Epidermal melanocyte (primary cell): ENCODE data around the gene ELL.

Source experiments
- DNase-seq: peaks from one replicate; pipeline ENCODE4 v3.0.0; 2011; ENCODE audit warnings: low spot score; ENCODE audit not compliant: insufficient read length

ELL gene

DNA sequence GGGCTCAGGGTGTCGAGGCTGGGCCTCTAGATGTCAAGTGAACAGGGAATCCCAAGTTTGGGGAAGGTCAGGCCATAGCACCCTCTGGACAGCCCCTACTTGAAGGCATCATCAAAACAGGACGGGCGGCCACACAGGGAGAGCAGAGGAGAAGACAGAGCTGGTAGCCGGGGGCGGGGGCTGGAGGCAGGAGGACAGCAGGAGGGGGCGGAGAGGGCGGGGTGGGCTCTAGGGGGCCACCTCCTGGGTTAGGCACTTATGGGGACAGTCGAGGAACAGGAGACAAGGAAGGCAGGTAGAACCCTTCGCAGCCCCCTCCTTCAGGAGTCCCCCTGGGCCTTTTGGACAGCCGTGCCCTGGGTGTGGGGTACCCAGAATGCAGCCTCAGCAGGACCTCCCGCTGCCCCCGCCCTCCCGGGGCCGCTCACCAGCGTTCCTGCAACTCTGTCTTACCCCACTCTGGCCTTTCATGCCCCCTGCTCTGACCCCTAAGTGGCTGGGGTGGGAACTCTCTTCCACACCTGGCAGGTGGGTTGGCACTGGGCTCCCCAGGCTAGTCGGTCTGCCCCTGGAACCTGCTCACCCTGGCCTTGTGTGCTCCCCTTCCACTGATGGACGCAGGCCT is 96.9 kb downstream of the ELL start:
- DNase-seq: no peak

DNA sequence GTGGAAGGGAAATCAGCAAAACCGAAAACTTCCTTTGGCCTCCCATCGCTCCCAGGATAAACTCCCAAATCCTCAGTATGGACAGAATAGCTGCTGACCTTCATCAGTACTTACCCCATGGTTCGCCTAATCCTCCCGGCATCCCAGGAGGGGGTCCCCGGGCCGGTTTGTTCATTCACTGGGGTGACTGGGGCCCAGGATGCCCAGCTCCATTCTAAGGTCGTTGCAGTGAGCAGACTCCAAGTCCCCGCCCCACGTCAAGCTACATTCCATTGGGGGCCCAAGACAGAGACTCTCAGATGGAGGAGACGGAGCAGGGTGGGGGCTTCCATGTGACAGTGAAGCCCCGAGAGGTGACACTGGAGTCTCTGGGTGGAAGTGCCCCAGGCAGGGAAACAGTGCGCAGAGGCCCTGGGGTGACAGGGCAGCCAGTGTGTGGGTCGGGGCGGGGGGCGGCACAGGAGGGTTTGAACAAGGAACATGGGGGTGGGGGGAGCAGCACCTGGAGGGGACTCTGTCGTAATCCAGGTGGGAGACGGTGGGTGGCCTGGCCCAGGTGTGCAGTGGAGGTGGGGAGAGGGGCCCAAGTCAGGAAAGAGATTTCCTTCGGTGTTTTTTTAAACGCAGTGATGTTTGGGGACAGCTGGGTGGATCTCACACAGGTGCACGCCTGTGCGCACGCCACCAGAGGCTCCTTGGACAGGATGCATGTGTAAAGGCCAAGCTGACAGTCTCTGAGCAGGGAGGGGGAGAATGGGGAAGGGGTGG is 97.6 kb downstream of the ELL start:
- DNase-seq: no peak

- DNase-seq: no peak
Observed at GRCh38 chr19:18423258-18424020, 98.4 kb downstream of the ELL start.

DNA sequence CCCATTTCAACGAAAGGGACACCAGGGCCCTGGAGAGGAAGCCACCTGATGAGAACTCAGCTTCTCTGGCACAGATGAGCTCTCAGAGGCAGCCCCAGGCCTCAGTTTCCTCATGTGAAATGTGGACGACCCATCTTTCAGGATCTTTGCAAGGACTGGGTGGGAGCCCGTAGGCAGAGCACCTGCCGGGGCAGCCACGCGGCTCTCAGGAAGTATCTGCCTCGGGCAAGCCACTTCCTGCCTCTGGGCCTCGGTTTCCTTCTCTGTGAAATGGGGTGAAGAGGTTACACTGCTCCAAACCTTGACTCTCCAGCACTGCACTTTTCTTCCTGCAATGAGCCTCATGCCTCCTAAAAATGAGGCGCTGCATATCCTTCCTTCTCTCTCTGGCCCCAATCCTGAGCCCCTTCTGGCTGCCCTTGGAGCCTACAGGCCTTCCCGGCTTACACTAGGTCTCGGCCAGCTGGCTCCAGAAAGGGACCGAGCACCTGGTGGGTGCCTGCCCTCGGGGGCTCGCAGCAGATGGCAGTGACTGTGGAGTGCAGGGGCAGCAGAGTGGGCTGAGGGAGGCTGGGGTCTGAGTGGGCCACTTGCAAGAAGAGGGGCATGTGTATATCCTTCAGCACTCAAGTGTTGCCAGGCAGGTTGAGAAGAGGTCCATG is 99.2 kb downstream of the ELL start:
- DNase-seq: no peak

DNA sequence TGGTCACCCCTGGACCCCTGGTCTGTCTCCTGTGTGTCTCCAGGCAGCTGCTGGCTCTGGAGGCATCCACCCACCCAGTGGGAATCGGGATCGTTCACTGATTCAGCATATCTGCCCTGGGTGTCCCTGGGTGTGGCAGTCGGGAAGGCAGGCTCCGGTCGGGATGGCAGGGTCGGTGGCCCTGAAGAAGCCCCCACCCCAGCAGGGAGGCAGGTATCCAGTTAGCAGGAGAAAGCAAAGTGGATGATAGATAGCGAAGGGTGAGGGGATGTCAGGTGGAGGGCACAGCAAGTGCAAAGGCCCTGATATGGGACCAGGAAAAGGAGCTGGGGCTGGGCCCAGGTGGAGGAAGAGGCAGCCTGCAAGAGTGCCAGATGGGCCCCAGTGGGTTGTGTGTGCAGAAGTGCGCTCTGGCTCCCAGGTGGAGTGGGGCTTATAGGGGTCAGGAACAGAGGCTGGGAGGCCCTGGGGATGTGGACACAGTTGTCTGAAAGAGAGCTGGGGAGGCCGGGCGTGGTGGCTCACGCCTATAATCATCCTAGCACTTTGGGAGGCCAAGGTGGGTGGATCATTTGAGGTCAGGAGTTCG is 100.4 kb downstream of the ELL start:
- no peak for DNase-seq

GRCh38 chr19:18420930-18421329 is 100.9 kb downstream of the ELL start:
- no peak for DNase-seq

GRCh38 chr19:18419699-18420460 is 102.0 kb downstream of the ELL start:
- DNase-seq: no peak

DNA sequence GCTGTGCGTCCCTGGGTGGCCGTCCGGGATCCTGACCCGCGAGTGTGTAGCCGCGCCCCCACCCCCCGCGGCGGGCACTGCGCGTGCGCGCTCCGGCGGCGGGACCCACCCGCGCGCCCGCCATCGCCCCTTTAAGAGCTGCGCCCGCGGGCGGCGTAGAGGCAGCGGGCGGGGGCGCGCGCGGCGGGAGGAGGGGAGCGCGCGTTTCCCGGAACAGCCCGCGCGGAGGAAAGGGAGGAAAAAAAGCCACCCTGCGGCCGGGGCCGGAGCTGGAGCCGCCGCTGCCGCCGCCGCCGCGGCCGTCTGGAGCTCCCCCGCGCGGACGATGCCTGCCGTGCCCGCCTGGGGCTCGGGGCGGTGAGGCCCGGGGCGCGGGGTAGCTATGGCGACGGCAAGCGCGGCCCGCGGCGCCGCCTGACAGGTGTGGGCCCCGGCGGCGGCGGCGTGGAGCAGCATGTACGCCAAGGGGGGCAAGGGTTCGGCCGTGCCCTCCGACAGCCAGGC is 102.6 kb downstream of the ELL start, which contains the start of gene SSBP4:
SSBP4 (plus strand) TSS at position 204 of the 504 bp plus-strand sequence; CDS start at position 455, 251 bp downstream.
- DNase-seq: peak; percentile 84

GRCh38 chr19:18418483-18419194 is 103.2 kb downstream of the ELL start:
- no peak for DNase-seq

DNA sequence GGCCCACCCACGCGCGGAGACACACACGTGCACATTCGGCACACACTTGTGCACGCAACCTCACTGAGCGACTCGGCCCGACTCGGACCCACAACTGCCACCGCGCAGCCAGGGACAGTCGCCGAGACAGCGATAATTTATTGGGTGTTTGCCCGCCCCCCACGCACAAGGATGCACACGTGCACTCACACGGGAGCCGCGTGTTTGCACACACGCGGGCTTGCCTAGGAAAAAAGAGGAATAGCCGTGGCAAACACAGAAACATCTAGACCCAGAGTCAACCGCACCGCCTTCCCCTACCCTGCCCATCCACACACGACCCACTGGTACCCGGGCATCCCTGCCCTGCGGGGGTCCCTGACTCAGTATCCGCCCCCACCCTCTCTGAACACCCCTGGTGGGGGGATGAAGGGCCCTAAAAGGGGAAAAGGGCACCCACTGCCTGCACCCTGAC is 103.8 kb downstream of the ELL start:
- DNase-seq: no peak

DNA sequence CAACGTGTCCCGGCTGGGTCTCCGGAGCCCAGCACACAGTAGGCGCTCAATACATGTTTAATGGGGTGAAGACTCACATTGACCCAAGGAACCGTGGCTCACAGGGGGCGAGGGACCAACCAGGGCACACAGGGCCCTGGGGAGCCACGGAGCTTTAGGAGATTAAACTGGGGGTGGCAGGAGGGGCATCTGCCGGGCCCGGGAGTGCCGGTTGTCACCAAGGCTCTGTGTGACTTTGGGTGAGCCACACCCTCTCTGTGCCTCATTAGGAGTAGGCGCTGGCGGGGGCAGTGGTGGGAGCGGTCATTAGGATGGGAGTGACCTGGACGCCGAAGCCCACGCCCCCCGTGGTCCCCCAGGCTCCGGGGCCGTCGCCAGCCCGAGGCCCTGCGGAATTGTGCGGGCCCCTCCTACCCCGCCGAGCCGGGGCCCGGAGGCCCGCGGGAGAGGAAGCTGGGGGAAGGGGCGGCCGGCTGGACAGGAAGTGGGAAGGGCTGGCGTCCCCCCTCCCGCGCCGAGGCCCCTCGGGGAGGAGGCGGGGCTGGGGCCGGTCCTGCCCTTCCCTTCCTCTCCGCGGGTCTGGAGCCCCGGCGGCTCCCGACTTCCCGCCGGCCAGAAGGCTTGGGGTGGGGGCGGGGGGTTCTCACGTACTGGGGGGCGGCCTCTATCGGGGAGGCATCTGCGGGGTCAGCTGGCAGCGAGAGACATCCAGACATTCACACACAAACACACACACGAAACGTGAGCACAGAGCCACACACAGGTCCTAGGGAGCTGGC is 104.4 kb downstream of the ELL start:
- DNase-seq: peak; percentile 85

DNA sequence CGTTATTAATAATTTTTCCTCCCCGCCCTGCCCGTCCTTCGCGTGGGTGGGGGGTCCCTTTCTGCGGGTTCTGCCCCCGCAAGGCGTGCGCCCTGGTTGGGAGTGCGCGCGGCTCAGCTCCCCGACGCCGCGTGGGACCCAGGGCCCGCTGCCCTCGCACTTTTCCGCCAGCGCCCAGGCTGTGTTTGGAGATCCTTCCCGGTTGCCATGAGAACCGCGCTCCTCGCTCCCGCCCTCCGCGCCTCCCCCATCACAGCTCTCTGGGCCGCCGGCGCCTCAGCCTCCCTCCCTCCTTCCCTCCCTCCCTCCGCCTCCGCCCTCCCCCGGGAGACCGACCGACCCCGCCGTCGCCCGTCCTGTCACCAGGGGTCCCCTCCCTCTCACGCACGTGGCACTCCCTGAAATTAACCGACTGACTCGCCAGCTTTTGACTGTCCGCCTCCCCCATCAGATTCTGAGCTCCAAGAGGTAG is 105.1 kb downstream of the ELL start:
- peak; percentile 92 for DNase-seq

DNA sequence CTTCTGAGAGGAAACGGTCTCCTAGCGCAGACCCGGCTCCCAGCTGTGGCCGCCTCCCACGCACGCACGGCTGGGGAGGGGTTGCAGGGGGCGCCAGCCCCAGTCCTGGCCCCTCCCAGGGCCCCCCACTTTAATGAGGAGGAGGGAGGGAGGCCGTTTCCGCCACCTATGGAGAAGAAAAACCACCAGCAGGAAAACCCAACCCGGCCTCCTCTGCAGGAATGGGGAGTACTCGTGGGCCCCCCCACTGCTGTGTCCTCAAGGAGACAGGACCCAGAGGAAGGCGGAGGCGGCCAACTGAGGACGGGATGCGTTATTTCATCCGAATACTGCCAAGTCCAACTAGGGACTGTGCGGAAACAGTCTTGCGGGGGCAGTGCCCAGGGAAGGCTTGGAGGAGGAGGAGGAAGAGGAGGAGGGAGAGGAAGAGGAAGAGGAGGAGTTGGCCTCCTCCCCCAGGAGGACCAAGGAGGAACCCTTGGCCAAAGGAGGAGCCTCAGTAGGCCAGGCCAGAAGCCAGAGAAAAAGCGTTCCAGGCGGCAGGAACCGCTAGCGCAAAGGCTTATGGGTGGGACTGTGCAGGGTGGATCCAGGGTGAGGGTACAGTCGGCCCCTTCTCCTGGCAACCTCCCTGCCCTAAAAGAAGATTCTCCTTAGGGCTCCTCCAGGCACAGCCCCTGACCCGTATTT is 106.5 kb downstream of the ELL start:
- DNase-seq: no peak

DNA sequence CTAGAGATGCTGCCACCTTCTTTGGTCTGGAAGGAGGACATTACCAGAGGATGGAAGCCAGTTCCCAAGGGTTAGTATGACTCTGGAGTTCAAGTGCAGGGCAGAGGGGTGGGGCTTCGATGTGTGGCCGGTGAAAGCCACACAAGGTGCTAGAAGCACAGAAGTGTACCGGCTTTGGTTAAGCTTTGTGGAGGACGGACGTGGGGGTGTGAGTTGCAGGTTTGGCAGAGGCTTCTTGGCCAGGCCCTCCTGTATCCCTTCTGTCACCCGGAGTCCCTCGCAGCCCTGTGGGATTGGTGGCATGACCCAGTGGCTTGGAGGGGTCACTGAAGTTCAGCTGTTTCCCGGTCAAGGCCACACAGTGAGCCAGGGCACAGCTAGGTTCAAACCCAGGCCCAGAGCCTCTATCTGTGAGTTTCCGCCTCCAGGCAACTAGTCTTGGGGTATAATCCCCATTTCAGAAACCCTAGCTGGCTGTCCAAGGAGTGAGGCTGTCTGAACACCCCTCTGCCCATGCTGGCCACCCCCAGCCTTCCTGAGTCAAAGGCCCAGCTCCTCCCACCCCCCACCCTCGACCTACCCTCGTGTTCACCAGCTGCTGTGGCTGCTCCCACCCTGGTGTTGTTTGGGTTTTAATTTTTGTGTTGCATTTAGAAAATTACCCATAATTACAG is 107.2 kb downstream of the ELL start:
- no peak for DNase-seq

GRCh38 chr19:18412610-18413239 is 109.1 kb downstream of the ELL start:
- DNase-seq: no peak

DNA sequence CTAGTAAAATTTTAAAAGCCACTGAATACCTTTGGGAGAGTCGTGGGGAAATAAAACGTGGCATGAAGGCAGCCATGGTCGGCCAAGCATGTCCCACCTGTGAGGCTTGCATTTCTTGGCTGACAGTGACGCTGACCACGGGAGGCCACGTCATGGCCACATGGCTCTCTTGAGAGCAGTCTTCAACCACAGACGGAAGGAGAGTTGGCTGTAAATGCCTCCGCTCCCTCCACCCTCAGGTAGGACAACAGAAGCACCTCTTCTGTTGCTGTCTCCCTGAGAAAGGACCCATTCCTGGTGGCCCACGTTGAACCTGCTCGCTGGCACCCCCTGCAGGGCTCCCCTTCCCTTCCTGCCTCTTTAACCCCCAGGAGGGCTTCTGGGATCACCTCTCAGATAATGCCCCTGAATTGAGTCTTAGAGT is 113.8 kb downstream of the ELL start:
- DNase-seq: no peak

DNA sequence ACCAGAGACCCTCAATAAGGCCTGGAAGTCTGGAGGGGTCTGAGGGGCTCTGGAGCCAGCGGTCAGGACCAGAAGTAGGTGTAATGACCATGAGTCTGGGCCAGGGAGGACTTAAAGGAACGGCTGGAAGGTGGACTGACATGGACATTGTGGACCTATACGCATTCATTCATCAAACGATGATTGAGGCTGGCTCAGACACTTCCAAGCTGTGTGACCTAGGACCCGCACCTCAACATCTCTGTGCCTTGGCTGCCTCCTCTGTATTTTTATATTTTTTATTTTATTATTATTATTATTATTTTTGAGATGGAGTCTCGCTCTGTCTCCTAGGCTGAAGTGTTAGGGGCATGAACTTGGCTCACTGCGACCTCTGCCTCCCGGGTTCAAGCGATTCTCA is 115.1 kb downstream of the ELL start:
- DNase-seq: no peak
